ENCODE data around the gene TMEM181.

DNA sequence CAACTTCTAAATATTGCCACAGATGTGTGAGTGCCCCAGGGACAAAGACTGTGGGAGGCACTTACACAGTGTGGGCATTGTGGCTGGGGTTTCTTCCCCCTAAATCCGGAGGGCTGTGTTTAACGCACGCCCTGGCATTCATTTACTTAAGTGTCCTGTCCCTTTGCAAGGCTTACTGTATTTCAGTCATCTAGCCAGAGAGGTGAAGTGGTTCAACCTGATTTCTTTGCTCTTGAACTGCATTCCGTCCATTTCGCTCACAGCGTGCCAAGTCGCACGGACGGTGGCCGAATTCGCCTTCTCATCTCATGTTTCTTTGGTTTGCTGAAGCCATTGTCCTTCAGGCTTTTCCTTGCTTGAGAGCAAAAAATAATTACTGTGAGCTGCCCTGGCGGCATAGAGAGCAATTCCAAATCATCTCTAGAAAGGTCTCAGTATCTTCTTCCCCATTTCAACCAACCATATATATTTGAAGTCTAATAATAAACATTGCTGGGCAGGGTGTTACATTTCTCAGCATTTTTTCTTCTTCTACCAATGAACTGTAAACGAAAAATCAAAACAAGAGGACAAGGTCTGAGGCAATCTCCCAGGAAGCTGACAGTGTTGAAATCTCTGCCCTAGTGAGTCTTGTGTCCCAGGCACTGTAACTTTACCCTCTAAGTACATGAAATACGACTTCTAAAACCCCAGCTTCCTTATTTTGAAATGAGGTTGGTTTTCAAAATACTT is 106.9 kb downstream of the TMEM181 start:
- TF ChIP-seq, protein P1, sequence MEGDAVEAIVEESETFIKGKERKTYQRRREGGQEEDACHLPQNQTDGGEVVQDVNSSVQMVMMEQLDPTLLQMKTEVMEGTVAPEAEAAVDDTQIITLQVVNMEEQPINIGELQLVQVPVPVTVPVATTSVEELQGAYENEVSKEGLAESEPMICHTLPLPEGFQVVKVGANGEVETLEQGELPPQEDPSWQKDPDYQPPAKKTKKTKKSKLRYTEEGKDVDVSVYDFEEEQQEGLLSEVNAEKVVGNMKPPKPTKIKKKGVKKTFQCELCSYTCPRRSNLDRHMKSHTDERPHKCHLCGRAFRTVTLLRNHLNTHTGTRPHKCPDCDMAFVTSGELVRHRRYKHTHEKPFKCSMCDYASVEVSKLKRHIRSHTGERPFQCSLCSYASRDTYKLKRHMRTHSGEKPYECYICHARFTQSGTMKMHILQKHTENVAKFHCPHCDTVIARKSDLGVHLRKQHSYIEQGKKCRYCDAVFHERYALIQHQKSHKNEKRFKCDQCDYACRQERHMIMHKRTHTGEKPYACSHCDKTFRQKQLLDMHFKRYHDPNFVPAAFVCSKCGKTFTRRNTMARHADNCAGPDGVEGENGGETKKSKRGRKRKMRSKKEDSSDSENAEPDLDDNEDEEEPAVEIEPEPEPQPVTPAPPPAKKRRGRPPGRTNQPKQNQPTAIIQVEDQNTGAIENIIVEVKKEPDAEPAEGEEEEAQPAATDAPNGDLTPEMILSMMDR (IDR thresholded peaks at IDR 0.05), result no peak
- no peak for TF ChIP-seq TCF7L2 (IDR thresholded peaks at IDR 0.05; ENCODE audit: low read depth, low read length)

All from Panc1 (cell line).